ENCODE results near the gene LOC101059915.

LOC101059915 gene

DNA sequence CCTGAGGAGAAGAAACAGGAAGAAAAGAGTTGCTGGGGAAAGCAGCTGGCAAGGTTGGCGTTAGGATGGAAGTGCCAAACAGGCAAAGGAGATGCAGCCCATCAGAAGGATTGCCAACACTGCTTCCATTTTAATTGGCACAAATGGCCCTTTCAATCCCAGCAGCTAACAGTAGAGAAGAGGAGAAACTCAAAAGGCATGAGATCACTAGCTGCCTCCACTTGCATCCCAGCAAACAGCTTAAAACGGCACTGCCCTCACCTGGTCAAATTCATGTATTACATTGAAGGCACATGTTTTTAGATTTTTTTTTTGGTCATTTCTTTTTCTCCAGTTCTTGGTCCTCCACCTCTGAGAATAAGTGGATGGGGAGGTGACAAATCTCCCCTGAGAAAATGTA, 14.9 kb upstream of the LOC101059915 start:
- WGBS (ENCODE audit: insufficient coverage, insufficient replicate concordance, low lambda C conversion rate, missing lambda C conversion rate): 43% methylated on average over 2 of the region's 2 CpGs
- 0 out of 2 replicates have a peak, but pooled peaks cover 3% of the 10 kb centered on the region for H3K4me1 ChIP-seq (ENCODE audit: control insufficient read depth, insufficient read depth, low read length)
- ChIA-PET POLR2A (interaction anchor here (0.7 kb wide), 1 partner anchor 92 kb away, joined by 3 read pairs; no protein-coding TSS in a partner anchor), RAD21 (ENCODE audit: unreplicated experiment) (interaction anchor here (0.8 to 1.6 kb wide), 12 partner anchors 14 to 471 kb away, joined by 3 to 9 read pairs (median 4); partner anchors contain the start of genes CXCR3 and NONO), SMC1A (ENCODE audit: uncharacterized antibody, unreplicated experiment) (interaction anchor here (0.6 to 3.8 kb wide), 17 partner anchors 16 to 245 kb away, joined by 3 to 14 read pairs (median 4); no protein-coding TSS in a partner anchor), CTCF (interaction anchor here (0.6 to 3.6 kb wide), 29 partner anchors 8 to 682 kb away, joined by 3 to 25 read pairs (median 4); partner anchors contain the start of gene CXCR3)
- no peaks in the 10 kb centered on the region for H3K79me2 ChIP-seq (ENCODE audit: control insufficient read depth, insufficient read depth, low read length)
- H3K4me2 ChIP-seq (ENCODE audit: control insufficient read depth, insufficient read depth): no peak overlapping the region
- no peaks in the 10 kb centered on the region for H3K27me3 ChIP-seq (replicated peaks in 1 of 2; ENCODE audit: control insufficient read depth in 2 of 2, insufficient read depth in 2 of 2, low read length in 1 of 2)
- no peak overlapping the region for H3K27ac ChIP-seq (ENCODE audit: control insufficient read depth, insufficient read depth)
- H3K4me3 ChIP-seq: no peak overlapping the region
- no TSS peak for BruUV-seq (replicated peaks)
- intact Hi-C loops (cut with micrococcal nuclease; ENCODE audit: unreplicated experiment): loop anchor here (5.0 kb wide), 2 partner anchors 115 to 220 kb away; no protein-coding TSS in a partner anchor
- ATAC-seq (peak; percentile 77), FAIRE-seq (no peak), DNase-seq (ENCODE audit: low read depth, low spot score) (no peak)
- H3K36me3 ChIP-seq (ENCODE audit: control insufficient read depth in 2 of 2, insufficient read depth in 2 of 2, low read length in 1 of 2): no peaks in the 10 kb centered on the region
- in situ Hi-C loops (cut with MboI): loop anchor here (5.0 to 25.0 kb wide), 4 partner anchors 35 to 865 kb away; partner anchors contain the start of gene CXCR3
- no peak overlapping the region for H3K9ac ChIP-seq (ENCODE audit: control insufficient read depth, insufficient read depth, low read length)
- no peaks in the 10 kb centered on the region for H3K9me3 ChIP-seq (replicated peaks; ENCODE audit: control insufficient read depth, insufficient read depth, low read length)
- no peak overlapping the region for H2AFZ ChIP-seq (ENCODE audit: control insufficient read depth, low read depth, low read length)
- H4K20me1 ChIP-seq (ENCODE audit: control insufficient read depth, insufficient read depth): no peaks in the 10 kb centered on the region
- TF ChIP-seq TCF12 (IDR thresholded peaks at IDR 0.05; ENCODE audit: low read depth, low read length): no peak
- no peak for TF ChIP-seq ZNF24 (IDR thresholded peaks at IDR 0.05)
- no peak for TF ChIP-seq HCFC1 (IDR thresholded peaks at IDR 0.05; ENCODE audit: low read length)
- peak; percentile 73 for TF ChIP-seq SMC3 (IDR thresholded peaks at IDR 0.05; ENCODE audit: borderline replicate concordance, low read length)
- no peak for TF ChIP-seq GATAD2B (conservative IDR thresholded peaks at IDR 0.05; ENCODE audit: low read depth)
- no peak for TF ChIP-seq IKZF2 (IDR thresholded peaks at IDR 0.05)
- no peak for TF ChIP-seq EP300 (IDR thresholded peaks at IDR 0.05; ENCODE audit: borderline replicate concordance in 1 of 2, control insufficient read depth in 1 of 2, low read depth in 2 of 2, low read length in 2 of 2)
- TF ChIP-seq, protein P1, sequence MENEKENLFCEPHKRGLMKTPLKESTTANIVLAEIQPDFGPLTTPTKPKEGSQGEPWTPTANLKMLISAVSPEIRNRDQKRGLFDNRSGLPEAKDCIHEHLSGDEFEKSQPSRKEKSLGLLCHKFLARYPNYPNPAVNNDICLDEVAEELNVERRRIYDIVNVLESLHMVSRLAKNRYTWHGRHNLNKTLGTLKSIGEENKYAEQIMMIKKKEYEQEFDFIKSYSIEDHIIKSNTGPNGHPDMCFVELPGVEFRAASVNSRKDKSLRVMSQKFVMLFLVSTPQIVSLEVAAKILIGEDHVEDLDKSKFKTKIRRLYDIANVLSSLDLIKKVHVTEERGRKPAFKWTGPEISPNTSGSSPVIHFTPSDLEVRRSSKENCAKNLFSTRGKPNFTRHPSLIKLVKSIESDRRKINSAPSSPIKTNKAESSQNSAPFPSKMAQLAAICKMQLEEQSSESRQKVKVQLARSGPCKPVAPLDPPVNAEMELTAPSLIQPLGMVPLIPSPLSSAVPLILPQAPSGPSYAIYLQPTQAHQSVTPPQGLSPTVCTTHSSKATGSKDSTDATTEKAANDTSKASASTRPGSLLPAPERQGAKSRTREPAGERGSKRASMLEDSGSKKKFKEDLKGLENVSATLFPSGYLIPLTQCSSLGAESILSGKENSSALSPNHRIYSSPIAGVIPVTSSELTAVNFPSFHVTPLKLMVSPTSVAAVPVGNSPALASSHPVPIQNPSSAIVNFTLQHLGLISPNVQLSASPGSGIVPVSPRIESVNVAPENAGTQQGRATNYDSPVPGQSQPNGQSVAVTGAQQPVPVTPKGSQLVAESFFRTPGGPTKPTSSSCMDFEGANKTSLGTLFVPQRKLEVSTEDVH (IDR thresholded peaks at IDR 0.05; ENCODE audit: low read depth, partially characterized antibody): no peak
- TF ChIP-seq TAF1 (IDR thresholded peaks at IDR 0.05; ENCODE audit: borderline replicate concordance, low read depth, low read length): no peak
- TF ChIP-seq RAD21 (IDR thresholded peaks at IDR 0.05; ENCODE audit: insufficient read depth, low read depth, low read length): peak; percentile 89
- no peak for TF ChIP-seq POLR2A (IDR thresholded peaks at IDR 0.05; ENCODE audit: low read depth, low read length)
- no peak for TF ChIP-seq ZNF217 (IDR thresholded peaks at IDR 0.05)
- TF ChIP-seq ZNF384 (IDR thresholded peaks at IDR 0.05; ENCODE audit: borderline replicate concordance, low read depth, low read length): peak; percentile 64; the same call in 1 of the 2 replicates
- TF ChIP-seq POLR2AphosphoS5 (IDR thresholded peaks at IDR 0.05; ENCODE audit: low read length): no peak
- TF ChIP-seq, protein P2, sequence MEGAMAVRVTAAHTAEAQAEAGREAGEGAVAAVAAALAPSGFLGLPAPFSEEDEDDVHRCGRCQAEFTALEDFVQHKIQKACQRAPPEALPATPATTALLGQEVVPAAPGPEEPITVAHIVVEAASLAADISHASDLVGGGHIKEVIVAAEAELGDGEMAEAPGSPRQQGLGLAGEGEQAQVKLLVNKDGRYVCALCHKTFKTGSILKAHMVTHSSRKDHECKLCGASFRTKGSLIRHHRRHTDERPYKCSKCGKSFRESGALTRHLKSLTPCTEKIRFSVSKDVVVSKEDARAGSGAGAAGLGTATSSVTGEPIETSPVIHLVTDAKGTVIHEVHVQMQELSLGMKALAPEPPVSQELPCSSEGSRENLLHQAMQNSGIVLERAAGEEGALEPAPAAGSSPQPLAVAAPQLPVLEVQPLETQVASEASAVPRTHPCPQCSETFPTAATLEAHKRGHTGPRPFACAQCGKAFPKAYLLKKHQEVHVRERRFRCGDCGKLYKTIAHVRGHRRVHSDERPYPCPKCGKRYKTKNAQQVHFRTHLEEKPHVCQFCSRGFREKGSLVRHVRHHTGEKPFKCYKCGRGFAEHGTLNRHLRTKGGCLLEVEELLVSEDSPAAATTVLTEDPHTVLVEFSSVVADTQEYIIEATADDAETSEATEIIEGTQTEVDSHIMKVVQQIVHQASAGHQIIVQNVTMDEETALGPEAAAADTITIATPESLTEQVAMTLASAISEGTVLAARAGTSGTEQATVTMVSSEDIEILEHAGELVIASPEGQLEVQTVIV (IDR thresholded peaks at IDR 0.05; ENCODE audit: borderline replicate concordance, partially characterized antibody): no peak
- TF ChIP-seq, protein P3, sequence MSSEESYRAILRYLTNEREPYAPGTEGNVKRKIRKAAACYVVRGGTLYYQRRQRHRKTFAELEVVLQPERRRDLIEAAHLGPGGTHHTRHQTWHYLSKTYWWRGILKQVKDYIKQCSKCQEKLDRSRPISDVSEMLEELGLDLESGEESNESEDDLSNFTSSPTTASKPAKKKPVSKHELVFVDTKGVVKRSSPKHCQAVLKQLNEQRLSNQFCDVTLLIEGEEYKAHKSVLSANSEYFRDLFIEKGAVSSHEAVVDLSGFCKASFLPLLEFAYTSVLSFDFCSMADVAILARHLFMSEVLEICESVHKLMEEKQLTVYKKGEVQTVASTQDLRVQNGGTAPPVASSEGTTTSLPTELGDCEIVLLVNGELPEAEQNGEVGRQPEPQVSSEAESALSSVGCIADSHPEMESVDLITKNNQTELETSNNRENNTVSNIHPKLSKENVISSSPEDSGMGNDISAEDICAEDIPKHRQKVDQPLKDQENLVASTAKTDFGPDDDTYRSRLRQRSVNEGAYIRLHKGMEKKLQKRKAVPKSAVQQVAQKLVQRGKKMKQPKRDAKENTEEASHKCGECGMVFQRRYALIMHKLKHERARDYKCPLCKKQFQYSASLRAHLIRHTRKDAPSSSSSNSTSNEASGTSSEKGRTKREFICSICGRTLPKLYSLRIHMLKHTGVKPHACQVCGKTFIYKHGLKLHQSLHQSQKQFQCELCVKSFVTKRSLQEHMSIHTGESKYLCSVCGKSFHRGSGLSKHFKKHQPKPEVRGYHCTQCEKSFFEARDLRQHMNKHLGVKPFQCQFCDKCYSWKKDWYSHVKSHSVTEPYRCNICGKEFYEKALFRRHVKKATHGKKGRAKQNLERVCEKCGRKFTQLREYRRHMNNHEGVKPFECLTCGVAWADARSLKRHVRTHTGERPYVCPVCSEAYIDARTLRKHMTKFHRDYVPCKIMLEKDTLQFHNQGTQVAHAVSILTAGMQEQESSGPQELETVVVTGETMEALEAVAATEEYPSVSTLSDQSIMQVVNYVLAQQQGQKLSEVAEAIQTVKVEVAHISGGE (CRISPR knock-in tag; IDR thresholded peaks at IDR 0.05): no peak
- peak; percentile 33; the same call in 1 of the 2 replicates for TF ChIP-seq ATF7 (IDR thresholded peaks at IDR 0.05; ENCODE audit: low read depth)
